ENCODE results near the gene LGALS13.

LGALS13 gene

DNA sequence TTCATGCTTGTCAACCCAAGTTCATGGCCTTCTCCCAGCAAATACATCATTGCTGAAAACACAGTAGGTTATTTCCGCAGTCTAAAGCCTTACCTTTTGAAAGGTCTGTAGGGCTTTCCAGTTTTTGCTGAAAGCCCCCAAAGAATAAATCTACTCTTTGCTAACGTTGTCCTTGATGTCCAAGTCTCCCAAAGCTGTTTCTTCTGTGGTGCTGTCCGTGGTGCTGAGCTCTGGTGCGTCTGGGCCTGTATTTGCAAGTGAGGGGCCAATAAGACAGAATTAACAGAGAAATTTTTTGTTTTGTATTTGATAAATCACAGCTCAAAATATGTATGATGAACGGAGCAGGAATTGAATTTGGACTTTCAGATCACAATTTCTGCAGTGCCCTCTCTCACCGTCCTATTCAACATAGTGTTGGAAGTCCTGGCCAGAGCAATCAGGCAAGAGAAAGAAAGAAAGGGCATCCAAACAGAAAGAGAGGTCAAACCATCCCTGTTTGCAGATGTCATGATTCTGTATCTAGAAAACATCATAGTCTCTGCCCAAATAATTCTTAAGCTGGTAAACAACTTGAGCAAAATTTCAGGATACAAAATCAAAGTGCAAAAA lies 43.6 kb downstream of the LGALS13 start:
- no peak for DNase-seq
- no peaks in the 10 kb centered on the region for H3K4me1 ChIP-seq
- TF ChIP-seq, protein P1, sequence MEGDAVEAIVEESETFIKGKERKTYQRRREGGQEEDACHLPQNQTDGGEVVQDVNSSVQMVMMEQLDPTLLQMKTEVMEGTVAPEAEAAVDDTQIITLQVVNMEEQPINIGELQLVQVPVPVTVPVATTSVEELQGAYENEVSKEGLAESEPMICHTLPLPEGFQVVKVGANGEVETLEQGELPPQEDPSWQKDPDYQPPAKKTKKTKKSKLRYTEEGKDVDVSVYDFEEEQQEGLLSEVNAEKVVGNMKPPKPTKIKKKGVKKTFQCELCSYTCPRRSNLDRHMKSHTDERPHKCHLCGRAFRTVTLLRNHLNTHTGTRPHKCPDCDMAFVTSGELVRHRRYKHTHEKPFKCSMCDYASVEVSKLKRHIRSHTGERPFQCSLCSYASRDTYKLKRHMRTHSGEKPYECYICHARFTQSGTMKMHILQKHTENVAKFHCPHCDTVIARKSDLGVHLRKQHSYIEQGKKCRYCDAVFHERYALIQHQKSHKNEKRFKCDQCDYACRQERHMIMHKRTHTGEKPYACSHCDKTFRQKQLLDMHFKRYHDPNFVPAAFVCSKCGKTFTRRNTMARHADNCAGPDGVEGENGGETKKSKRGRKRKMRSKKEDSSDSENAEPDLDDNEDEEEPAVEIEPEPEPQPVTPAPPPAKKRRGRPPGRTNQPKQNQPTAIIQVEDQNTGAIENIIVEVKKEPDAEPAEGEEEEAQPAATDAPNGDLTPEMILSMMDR (IDR thresholded peaks at IDR 0.05; ENCODE audit: low read depth, low read length): no peak
- no peaks in the 10 kb centered on the region for H3K36me3 ChIP-seq
- H3K27me3 ChIP-seq: no peaks in the 10 kb centered on the region; the same call in none of the 2 replicates
- H3K9me3 ChIP-seq: no peaks in the 10 kb centered on the region
- H3K4me3 ChIP-seq (ENCODE audit: low read depth, low read length): no peak overlapping the region

DNA sequence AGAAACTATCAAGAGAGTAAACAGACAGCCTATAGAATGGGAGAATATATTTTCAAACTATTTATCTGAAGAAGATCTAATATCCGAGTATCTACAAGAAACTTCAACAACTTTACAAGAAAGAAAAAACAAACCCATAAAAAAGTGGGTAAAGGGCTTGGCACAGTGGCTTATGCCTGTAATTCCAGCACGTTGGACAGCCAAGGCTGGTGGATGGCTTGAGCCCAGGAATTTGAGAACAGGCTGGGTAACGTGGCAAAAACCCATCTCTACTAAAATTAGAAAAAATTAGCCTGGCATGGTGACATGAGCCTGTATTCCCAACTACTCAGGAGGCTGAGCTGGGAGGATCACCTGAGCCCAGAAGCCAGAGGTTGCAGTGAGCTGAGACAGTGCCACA lies 45.6 kb downstream of the LGALS13 start:
- Histone ChIP-seq H3K27me3 (no peaks in the 10 kb centered on the region; the same call in none of the 2 replicates), H3K36me3 (no peaks in the 10 kb centered on the region), H3K4me3 (ENCODE audit: low read depth, low read length) (no peak overlapping the region), H3K9me3 (no peaks in the 10 kb centered on the region), H3K4me1 (no peaks in the 10 kb centered on the region)
- TF ChIP-seq, protein P1 (IDR thresholded peaks at IDR 0.05; ENCODE audit: low read depth, low read length): no peak
- no peak for DNase-seq

DNA sequence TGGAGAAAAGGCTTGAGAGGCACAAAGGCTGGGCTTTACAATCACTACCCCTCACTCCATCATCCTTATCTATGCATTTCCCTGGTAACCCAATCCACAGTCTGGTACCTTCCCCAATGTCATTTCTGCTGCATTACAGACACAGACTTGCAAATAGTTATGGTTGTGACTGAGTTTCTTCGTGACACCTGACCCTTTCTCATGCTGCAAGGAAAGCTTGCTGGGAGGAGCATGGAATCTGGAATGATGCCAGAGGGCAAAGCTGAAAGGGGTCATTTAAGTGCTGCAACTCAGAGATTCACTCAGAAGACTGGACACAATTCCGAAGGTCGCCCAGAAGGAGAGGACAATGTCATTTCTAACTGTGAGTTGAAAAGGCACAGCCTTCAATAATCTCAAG lies 53.3 kb downstream of the LGALS13 start, which contains the start of gene LGALS16:
TSS of gene LGALS16 (plus strand) at position 301 of the 400 bp plus-strand sequence. CDS start at position 350, 49 bp downstream.
- no peak within 1 kb of the TSS for H3K4me3 ChIP-seq (ENCODE audit: low read depth, low read length)
- no peaks in the 10 kb centered on the region for H3K36me3 ChIP-seq
- TF ChIP-seq, protein P1 (IDR thresholded peaks at IDR 0.05; ENCODE audit: low read depth, low read length): no peak
- no peaks in the 10 kb centered on the region for H3K4me1 ChIP-seq
- peaks cover 5% of the 10 kb centered on the region; the same call in 1 of the 2 replicates for H3K27me3 ChIP-seq
- no peak for DNase-seq
- no peaks in the 10 kb centered on the region for H3K9me3 ChIP-seq

All from BE2C (cell line).